GM18520 (cell line): ENCODE data around the gene NCDN.

Source experiments
- ATAC-seq: cut with Tn5 transposase; IDR thresholded peaks from one replicate; pipeline ENCODE4 v1.9.1; 2021; ENCODE audit not compliant: unreplicated experiment

Gene NCDN

GRCh38 chr1:35589516-35590427 lies 32.2 kb downstream of the NCDN start:
- no peak for ATAC-seq

DNA sequence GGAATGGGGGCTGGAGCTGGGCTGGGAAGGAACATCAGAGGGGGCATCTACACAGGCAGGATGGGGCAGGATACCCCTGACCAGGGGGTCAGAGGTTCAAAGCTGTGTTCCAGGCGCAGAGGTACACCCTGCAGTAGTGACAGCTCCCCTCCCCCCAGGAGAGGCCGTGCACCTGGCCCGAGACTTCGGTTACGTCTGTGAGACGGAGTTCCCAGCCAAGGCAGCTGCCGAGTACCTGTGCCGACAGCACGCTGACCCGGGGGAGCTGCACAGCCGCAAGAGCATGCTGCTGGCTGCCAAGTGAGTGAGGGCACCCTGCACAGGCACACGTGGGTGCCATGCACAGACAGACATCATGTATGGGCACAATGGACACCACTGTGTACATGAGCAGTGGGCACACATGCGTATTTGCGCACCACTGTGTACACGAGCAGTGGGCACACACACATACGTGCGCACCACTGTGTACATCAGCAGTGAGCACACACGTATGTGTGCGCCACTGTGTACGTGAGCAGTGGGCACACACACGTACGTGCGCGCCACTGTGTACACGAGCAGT lies 33.0 kb downstream of the NCDN start:
- no peak for ATAC-seq

DNA sequence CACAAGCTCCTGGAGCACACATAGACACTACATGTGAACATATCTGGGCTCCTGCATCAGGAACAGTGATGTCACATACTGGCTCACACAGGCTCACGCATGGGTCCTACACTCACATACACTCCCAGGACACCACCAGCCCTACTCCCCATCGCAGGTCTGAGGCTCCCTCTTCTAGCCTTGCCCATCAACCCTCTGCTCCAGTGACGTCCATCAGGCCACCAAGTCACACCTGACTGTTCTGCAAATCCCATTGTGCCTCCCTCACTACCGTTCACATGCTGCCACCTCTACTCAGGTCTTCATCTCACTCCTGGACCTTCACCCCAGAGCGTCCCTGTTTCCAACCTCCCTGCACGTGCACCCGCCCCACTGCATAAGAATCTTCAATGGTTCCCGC lies 33.6 kb downstream of the NCDN start:
- ATAC-seq = no peak

DNA sequence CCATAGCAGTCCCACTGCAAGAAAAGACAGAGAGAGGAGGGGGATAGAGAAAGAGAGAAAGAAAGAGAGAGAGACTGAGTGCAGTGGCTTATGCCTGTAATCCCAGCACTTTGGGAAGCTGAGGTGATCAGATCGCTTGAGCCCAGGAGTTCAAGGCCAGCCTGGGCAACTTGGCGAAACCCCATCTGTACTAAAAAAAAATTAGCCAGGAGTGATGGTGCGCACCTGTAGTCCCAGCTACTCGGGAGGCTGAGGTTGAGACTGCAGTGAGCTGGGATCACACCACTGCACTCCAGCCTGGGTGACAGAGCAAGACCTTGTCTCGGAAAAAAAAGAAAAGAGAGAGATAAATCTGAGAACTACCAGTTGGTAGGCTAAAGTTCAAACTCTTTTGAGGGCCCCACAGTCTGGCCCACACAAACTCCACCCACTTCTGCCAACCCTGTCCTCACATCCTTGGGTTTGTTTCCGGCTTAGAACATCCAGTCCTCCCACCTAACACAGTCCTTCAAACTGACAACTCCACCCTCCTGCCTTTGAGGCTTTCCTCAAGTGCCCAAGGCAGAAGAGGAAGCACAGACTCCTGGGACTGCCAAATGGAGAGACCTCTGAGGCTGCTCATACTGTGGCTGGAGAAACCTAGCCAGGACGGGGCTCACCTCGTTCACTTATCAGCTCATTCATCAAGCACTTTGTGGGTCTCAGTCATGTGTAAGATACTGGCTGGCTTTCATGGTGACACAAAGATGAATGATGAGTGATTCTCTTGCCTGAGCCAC lies 35.6 kb downstream of the NCDN start:
- ATAC-seq = no peak

GRCh38 chr1:35594005-35594760 lies 36.6 kb downstream of the NCDN start:
- no peak for ATAC-seq

DNA sequence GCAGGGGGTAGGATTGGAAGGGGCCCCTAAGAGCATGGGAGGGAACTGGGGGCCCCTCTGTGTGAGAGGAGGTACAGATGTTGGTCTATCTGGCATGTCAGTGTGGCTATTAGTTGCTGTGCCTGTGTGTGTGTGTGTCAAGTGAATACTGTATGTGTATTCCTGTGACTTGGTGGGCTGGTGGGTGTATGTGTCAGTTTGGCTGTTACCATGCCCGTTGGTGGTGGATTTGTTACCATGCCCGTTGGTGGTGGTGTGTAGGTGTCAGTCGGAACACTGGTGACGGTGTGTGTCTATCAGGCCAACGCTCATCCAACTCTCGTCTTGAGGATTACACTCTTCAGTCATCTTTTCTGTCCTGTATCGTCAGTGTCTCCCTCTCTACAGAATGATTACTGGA lies 38.1 kb downstream of the NCDN start:
- ATAC-seq = no peak

GRCh38 chr1:35597870-35598269 lies 40.3 kb downstream of the NCDN start:
- ATAC-seq = no peak

- no peak for ATAC-seq
These were observed 41.3 kb downstream of the NCDN start for GRCh38 chr1:35598895-35599294.

- no peak for ATAC-seq
These were observed 41.8 kb downstream of the NCDN start for GRCh38 chr1:35599411-35599810.

DNA sequence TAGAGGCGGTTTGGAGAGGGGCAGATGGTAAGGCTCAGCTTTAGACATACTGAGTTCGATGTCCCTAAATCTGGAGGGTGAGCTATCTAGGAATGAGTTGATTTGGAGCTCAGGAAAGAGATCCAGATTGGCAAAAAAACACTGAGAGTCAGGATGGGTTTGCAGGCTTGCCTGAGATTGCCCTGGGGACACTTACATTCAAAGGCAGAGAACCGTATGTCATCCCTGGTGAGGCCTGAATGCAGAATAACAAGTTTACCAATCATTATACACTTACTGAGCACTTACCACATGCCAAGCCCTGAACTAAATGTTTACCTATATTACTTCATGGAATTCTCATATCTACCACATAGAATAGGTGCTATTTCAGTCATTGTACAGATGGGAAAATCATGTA lies 43.0 kb downstream of the NCDN start:
- ATAC-seq = no peak

DNA sequence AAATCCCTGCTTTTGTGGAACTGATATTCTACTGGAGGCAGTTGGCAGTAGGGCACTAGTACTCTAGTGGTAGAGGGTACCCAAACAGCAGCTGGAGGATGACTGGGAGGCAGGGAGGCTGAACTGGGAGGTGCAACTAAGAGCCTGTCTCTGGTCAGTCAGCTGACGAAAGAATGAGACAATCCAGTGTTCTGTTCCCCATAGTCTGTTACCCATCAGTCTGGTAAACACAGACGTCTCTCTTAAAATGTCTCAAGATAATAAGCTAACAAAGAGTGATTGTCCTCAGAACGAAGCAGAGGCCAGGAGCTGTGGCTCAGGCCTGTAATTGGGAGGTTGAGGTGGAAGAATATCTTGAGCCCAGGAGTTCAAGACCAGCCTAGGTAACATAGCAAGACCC lies 45.9 kb downstream of the NCDN start:
- ATAC-seq = no peak

DNA sequence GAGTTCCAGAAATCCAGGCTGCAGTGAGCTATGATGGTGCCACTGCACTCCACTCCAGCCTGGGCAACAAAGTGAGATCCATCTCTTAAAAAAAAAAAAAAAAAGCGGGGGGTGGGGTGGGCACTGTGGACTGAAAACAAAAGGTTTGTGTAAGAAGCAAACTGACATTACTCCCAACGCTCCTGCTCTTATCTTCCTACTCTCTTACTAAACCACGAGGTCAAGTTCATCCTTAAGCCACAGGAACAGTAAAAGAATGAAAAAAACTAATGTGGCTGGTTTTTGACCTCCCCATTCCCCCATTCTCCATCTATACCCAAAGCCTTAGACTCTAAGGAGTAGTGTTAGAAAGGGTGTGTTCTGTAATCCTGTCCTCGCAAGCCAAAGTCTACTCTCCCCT lies 46.3 kb downstream of the NCDN start:
- ATAC-seq = no peak

DNA sequence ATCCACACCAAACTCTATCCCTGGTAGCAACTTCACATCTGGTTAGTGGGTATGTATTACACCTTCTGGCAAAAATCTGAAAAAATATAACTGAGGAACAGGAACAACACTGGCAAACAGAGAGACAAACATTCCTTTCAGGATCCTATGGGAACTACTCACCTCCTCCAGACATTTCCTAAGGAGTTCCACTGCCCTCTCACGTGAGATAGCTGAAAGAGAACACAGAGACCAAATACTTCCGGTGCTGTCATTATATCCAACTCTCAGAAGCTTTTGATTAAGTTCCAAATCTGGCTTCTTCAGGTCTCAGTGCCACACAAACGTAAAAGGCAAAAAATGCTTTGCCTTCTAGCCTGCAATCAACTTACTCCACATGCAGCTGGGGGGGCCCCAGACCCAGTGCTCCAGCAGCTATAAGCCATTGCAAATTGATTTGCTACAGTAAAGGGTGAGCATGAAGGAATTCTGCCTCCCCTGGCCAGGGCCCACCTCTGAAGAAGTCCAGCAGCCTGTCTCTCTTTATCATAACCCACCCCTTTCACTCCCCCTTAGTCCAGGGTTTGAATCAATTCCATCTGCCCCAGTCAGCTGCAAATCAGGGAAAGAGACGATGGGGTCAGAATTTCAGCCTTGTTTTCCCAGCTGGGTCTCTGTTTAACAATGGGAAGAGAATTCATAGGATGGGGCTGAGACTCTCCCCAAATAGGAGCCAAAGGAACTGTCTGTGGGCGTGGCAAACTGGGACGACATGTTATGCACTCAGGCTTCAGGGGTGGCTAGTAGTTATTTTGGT lies 47.7 kb downstream of the NCDN start:
- ATAC-seq = no peak

DNA sequence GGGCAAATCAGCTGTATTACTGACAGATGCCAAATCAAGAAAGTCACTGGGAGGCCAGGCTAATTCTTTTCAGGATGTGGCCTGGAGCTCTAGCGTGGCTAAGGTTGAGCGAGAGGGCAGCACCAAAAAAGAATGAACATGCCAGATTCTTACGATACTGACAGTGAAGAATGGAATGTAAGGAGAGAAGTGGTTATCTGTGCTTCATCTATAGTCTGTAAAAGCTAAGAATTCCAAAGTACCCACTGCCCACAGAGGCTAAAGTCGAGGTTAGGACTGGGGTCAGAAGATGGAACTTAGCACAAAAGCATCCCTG lies 48.2 kb downstream of the NCDN start:
- ATAC-seq = no peak

- no peak for ATAC-seq
These were observed 54.1 kb downstream of the NCDN start for GRCh38 chr1:35611655-35612054.

DNA sequence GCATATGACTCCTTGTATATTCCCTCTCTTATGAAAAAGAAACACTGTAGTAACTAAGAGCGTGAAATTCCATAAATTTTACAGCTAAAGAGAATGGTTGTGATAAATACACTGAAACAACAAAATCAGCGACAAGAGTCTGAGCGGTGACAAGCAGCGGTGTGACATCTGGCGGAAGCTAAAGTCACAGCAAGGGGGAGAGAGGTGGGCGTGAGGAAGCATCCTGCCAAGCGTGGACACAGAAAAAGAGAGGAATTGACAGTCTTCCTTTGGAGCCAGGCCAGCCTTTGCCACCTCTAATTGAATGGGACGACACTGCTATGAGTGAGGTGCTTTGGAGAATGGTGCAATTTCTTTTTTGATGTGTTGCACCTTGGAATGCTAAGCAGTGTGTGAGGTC lies 57.8 kb downstream of the NCDN start:
- no peak for ATAC-seq
